ENCODE data around the gene SUPT20H.
"Not testable (repeated sequence)": the region's sequence is repeated elsewhere in the genome, so short reads cannot be mapped to it uniquely, and the experiment has no call there.

SUPT20H gene

GRCh38 chr13:37069597-37070103 is 10.2 kb upstream of the SUPT20H start:
- no peak for DNase-seq (ENCODE audit: low spot score)

- DNase-seq (ENCODE audit: low spot score), result no peak
These were observed 9.5 kb upstream of the SUPT20H start for GRCh38 chr13:37068962-37069361.

- DNase-seq (ENCODE audit: low spot score), result no peak
These were observed 8.4 kb upstream of the SUPT20H start for GRCh38 chr13:37067874-37068273.

DNA sequence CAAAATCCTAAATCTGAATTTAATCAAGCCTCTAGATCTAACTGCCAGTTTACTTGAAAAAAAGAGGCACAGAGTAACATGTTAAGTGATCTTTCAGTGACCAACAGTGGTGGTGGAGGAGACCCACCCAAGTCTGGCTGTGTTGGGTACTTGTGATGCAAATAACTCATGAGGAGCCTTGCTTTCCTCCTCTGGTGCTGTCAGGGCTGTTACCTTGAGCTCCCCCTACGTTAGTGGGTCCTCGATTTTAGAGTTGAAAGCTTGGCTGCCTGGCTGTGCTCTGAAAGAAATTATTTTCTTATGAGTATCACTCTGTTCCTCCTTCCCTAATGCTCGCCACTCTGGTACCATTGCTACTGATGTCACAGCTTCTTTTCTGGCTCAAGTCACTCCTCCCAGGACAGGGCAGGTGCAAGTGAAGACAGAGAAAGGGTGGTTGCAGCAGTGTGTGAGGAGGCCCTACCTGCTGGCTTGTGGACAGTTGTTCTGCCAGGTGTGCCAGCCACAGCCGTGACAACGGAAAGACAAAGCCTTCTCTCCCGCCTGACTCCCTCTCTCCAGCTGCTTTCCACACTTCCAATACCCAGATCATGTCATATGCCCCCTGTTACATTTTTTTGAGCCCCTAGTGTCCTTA is 6.5 kb upstream of the SUPT20H start:
- DNase-seq (ENCODE audit: low spot score), result no peak

DNA sequence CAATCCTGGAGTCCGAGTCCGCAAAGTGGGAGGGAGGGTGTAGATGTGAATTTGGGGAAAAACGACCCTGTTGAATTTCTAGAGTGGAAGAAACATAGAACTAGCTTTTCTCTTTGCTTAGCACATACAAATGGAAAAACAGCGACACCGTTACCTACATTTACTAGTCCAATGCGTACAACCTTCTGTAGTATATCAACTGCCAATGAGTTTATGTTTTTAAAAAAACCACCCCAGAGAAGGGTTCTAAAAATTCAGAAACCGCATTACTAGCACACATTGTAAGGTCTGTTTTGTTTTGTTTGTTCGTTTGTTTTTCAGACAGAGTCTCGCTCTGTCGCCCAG is 332 bp upstream of the SUPT20H start:
- DNase-seq (ENCODE audit: low spot score), result no peak

DNA sequence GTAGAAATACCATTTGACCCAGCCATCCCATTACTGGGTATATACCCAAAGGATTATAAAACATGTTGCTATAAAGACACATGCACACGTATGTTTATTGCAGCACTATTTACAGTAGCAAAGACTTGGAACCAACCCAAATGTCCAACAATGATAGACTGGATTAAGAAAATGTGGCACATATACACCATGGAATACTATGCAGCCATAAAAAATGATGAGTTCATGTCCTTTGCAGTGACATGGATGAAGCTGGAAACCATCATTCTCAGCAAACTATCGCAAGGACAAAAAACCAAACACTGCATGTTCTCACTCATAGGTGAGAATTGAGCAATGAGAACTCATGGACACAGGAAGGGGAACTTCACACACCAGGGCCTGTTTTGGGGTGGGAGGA is 3.3 kb downstream of the SUPT20H start:
- DNase-seq (ENCODE audit: low spot score), result not testable (repeated sequence)

DNA sequence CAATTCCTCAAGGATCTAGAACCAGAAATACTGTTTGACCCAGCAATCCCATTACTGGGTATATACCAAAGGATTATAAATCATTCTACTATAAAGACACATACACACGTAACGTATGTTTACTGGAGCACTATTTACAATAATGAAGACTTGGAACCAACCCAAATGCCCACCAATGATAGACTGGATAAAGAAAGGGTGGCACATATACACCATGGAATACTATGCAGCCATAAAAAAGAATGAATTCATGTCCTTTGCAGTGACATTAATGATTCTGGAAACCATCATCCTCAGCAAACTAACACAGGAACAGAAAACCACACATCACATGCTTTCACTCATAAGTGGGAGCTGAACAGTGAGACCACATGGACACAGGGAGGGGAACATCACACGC is 6.4 kb downstream of the SUPT20H start:
- not testable (repeated sequence) for DNase-seq (ENCODE audit: low spot score)

DNA sequence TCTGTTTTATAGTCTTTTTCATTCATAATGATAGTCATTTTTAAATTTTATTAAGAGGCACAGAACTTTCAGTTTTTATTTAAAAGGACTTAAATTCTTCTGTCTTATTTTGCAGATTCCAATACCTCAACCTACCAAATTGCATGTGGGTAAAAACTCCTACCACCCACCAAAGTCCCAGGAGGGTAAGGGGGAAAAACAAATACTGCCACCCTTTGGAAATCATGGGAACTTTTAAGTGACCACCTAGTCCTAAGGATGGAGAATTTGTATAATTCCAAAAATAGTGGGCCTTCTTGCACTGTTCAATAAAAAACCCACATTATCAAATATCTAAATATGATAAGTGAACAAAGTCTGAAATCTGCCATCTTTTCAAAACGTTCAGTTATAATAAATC is 9.7 kb downstream of the SUPT20H start:
- DNase-seq (ENCODE audit: low spot score), result no peak

- DNase-seq (ENCODE audit: low spot score), result no peak
These were observed 11.6 kb downstream of the SUPT20H start for GRCh38 chr13:37047846-37048245.

- DNase-seq (ENCODE audit: low spot score), result no peak
These were observed 12.5 kb downstream of the SUPT20H start for GRCh38 chr13:37047032-37047431.

DNA sequence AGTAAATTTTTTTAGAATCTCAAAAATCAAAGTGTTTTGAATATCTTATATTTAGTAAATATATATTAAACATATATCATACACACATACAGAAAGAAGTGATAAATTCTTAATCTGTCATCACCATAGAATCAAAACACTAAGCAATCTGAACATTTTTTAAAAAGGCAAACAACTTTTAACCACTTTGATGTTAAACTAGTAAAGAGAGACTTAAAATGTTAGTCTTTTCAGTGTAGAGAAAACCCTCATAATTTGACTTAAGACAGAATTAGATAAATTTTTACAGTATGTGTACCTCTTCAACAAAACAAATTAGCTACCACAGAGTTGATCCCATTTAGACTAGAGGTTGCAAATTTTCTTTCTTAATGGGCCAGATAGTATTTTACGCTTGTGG is 13.4 kb downstream of the SUPT20H start:
- no peak for DNase-seq (ENCODE audit: low spot score)

- DNase-seq (ENCODE audit: low spot score), result no peak
These were observed 18.7 kb downstream of the SUPT20H start for GRCh38 chr13:37040789-37041188.

DNA sequence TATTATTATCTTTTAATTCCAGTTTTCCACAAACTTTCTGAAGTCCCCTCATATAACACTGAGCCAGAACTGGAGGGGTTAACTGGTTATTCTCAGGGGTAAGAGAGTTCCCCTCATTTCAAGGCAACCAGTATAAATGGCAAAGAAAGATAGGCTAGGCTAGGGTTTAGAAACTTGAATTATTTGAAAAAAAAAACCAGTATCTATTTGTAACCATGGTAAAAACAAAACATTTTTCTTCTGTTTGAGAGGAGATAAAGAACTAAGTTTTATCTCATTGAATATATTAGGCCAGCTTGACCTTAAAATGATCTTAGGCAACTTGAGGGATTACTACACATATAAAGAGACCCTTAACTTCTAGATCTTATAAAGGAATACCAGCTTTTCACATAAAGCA is 19.6 kb downstream of the SUPT20H start:
- no peak for DNase-seq (ENCODE audit: low spot score)

DNA sequence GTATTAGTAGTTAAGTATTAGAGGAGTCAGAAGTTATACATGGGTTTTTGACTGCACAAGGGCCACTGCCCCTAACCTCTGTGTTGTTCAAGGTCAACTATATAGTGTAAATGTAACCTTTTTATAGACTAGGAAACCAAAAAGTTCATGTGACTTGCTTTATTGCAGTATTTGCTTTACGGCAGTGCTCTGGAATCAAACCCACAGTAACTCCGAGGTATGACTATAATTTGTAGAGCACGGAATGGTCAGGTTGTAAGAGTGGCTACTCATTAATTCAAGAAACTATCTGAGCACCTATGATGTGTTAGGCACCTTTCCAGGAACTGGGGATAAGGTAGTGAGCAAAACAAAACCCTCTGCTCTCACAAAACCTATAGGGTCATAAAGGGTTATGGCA is 22.2 kb downstream of the SUPT20H start:
- DNase-seq (ENCODE audit: low spot score), result no peak

DNA sequence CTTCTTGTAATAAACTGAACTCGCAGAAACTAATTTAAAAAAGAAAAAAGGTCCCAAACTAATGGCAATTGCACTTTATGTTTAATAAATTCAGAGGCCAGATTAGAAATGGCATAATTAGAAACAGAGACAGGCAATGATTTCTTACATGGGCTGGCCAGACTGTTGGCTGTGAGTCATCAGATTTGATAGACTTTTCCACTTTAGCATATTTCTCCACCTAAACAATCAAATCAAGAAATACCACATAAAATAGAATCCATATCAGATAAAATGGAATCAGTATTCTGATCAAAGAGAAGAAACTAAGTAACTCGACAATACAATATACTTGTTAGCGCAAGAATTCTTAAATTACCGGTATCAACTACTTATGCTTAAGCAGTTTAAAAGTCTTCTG is 29.9 kb downstream of the SUPT20H start:
- no peak for DNase-seq (ENCODE audit: low spot score)

DNA sequence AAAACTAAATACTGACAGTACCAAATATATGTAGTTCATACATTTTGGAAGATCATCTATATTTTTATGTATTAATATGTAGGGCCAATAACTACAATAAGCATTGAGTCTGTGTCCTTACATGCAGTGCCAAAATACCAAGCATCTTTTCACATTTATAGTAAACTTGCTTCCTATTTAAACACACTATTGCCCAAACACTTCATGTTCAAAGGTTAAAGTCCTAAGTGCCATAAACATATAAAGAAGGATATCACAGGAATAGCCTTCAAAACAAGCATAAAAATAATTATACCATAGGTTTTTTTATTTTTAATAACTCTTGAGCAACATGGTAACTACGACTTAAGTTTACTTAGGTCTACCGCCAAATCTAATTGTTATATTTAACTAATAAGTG is 31.8 kb downstream of the SUPT20H start:
- no peak for DNase-seq (ENCODE audit: low spot score)

DNA sequence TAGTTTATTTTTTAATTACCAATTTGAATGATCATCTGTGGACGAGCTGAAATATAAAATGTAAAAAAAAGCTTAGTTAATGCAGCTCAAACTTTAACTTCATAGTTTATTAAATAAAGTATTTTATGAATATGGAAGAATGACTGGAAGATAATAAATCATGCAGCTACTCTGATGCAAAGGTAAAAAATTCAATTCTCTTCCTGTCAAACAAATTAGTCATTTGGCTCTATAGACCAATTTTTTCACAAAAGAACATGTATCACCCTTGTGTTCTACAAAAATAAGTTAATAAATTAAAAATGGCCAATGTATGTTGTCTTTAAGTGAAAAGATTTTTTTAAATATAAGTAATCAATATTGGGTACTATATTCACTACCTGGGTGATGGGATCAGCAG is 32.7 kb downstream of the SUPT20H start:
- no peak for DNase-seq (ENCODE audit: low spot score)

DNA sequence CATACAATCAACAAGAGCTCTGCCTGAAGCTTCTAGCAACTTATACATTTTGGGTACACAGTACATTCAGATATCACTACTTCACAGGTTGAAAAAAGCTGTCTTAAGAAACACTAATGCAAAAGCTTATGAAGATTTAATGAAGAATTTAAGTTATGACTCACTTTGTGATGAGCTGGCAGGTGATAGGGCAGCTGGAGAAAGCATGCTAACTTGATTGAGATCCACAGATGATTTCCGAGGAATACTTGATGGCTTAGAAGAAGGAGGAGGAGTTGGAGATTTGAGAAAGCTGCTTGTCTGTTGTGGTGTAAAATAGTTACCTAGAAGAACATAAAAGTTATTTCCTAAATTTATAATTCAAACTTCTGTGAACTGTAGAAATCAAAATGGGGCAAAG is 35.6 kb downstream of the SUPT20H start:
- DNase-seq (ENCODE audit: low spot score), result no peak

GRCh38 chr13:37014609-37015008 is 44.9 kb downstream of the SUPT20H start:
- DNase-seq (ENCODE audit: low spot score), result no peak

DNA sequence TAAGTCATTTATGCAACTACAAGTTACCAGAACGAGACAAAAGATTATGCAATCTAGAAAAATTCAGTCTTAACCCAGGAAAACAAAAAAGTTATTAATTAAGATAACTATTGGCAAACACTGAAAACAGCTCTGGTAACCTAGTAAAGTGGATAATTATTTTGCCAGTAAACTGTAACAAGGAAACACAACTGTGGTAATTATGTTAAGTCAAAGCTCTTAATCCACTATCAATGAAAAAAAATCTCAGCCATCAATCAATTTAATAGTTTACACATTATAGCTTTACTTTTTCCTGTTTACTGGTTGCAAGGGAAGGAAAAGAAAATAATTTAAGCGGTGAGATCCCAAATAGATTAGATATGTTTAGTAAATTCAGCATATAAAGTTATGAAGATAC is 47.7 kb downstream of the SUPT20H start:
- no peak for DNase-seq (ENCODE audit: low spot score)

DNA sequence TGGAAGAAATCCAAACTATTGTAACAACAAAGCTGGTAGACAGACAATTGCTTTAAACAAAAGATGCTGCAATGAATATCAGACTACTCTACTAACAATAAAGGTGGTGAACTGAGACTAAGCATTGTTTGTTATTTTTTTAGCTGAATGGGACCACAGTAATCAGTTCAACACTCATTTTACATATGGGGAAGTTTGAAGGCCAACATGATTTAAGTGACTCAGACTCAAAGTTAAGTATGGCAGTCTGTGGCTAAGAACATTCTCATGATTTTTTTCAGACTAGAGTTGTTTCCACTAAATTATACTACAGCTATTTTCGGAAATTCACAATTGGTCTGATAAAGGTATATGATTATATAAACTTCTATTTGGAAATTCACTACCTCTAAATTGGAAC is 48.5 kb downstream of the SUPT20H start:
- no peak for DNase-seq (ENCODE audit: low spot score)

DNA sequence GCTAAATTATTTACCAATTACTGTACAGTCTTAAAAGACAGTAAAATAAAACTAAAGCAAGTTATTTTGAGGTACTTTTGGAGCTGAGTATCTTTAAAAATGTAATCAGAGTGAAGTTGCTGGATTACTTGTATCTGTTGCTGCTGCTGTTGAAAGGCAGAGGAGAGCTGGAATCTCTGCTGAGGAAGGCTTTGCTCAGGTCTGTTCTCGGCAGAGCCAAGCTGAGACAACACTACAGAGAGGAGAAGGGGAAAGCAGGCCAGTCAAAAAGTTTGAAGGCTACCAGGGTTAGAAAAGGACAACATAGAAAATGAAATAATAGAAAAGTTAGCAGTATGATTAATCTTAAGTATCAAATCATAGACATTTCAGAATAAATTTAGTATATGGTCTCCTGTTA is 49.1 kb downstream of the SUPT20H start:
- DNase-seq (ENCODE audit: low spot score), result no peak

DNA sequence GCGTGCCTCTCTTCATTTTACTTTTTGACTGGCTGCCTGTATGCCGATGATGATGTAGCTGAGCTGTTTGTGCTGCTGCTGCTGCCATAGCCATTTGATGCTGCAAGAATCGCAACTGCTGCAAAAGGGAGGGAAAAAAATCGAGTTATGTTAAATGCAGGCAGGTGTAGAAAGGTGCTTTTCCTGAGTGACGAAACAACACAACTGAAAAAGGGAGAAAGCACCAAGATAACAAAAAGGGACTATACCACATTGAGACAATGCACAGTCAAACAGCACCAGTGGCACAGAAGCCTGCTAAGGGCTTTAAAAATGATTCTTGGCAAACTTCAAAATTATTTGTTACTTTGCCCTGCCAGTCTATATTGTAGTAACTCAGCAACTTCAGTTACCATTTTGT is 49.8 kb downstream of the SUPT20H start:
- DNase-seq (ENCODE audit: low spot score), result no peak

DNA sequence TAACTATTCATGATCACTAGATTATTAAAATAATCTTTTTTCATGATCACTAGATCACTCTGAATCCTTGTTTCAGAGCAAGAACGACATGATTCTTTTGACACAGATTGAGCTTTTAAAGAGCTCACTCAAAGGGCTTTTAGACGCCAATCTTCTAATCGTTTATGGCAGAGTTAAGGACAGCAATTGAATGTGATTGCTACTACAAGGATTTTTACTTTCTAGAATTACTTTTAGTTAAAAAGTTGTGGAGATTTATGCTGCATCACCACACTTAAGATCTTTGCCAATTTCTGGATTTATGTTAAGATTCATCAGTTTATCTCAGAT is 57.6 kb downstream of the SUPT20H start:
- DNase-seq (ENCODE audit: low spot score), result no peak
